ENCODE measurements around the gene GPR137. TPM values are rescaled to one million over a fixed set of nuclear protein-coding genes. Genes with fewer than 3 reads are reported as not detected.

GPR137 gene
- total RNA-seq, 4 donors from 2014 or later, result 14.9 to 46.9 (median 33.8) TPM

DNA sequence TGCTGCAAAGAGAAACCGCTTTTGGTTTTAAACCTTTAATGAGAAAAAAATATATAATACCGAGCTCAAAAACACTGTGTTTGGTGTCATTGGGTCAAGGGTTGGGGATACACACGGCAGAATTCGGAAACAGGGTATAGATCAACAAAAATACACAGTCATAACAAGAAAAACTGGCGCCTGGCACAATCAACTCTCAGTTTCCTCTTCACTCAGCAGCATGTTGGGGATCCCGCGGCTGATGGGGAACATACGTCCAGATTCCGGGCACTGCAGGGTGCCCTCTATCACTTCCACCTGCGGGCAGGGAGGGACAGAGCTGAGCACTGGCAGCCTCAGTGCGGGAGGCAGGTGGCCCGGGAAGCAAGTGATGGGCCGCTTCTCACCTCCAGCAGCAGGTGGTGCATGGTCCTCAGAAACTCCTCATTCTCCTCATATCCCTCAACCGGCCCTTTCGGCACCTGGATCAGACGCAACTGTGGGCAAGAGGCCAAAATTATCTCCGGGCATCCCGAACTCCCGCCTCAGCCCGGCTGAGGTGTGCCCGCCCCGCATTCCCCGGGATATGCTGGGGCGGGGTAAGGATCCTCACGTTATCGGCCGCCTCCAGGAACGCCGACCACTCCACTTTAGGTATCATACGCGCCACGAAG is 31.1 kb downstream of the GPR137 start:
- no peaks in the 10 kb centered on the region for H3K27me3 ChIP-seq
- 12 to 15% methylated on average over 14 to 21 of the region's 32 CpGs for WGBS, 2 donors
- intact Hi-C loops (cut with DNase I), result no loop called here

DNA sequence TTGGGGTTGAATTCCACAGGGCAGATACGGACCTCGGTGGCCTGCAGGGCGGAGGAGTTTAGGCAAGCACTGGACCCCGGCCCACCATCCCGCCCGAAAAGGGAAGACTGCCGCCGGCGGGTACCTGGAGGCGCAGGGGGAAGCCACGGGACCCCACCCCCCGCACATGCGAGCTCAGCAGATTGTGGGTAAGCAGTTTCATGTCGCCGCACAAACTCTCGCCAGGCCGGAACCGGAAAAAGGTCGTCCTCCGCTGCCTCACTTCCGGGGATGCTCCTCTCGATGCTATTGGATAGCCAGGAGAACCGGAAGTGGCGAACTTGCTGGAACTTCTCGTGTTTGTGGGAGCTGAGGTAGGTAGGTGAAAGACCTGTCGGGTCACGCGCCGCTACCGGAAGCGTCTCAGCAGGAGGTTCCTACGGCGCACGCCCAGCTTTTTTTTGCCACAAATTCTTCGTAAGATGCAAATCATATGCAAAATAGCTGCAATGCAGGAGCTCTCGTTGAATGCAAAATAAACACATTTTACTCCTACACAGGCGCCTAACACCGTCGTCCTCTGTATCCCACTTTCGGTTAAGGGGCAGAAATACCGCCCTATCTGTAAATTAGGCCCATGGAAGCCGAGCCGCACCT is 31.8 kb downstream of the GPR137 start, which contains the start of gene TRMT112:
TSS of gene TRMT112 (minus strand) at position 235 of the 636 bp plus-strand sequence. CDS start at position 202, 33 bp downstream.
- 0% methylated on average over 20 to 31 of the region's 43 CpGs for WGBS, 2 donors
- peaks cover 11 to 23% of the 10 kb centered on the region in 2 donors for H3K36me3 ChIP-seq
- intact Hi-C loops (cut with DNase I), result no loop called here
- no peaks in the 10 kb centered on the region for H3K27me3 ChIP-seq
- TF ChIP-seq POLR2A (IDR thresholded peaks at IDR 0.05), result peak in 1 of 2 donors; percentile 85
- TF ChIP-seq, protein P1, sequence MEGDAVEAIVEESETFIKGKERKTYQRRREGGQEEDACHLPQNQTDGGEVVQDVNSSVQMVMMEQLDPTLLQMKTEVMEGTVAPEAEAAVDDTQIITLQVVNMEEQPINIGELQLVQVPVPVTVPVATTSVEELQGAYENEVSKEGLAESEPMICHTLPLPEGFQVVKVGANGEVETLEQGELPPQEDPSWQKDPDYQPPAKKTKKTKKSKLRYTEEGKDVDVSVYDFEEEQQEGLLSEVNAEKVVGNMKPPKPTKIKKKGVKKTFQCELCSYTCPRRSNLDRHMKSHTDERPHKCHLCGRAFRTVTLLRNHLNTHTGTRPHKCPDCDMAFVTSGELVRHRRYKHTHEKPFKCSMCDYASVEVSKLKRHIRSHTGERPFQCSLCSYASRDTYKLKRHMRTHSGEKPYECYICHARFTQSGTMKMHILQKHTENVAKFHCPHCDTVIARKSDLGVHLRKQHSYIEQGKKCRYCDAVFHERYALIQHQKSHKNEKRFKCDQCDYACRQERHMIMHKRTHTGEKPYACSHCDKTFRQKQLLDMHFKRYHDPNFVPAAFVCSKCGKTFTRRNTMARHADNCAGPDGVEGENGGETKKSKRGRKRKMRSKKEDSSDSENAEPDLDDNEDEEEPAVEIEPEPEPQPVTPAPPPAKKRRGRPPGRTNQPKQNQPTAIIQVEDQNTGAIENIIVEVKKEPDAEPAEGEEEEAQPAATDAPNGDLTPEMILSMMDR (IDR thresholded peaks at IDR 0.05), result no peak
- peaks cover 15 to 41% of the 10 kb centered on the region in 2 donors for H3K4me1 ChIP-seq
- peak within 1 kb of the TSS; percentile 97 to 100 (median 99) for H3K27ac ChIP-seq
- H3K9me3 ChIP-seq, result no peaks in the 10 kb centered on the region
- peak within 1 kb of the TSS; percentile 81 to 95 (median 90) for H3K4me3 ChIP-seq (replicated peaks in 1 of 3)
- DNase-seq, result peak; percentile 99

More for the DNA sequence above, 31.1 kb downstream of the GPR137 start:
- TF ChIP-seq, protein P1 (IDR thresholded peaks at IDR 0.05), result peak in 2 of 6 experiments; percentile 16 to 30
- TF ChIP-seq POLR2A (IDR thresholded peaks at IDR 0.05), result no peak
- Histone ChIP-seq H3K4me3 (replicated peaks in 1 of 3) (peak overlapping the region; percentile 81 to 95 (median 90)), H3K36me3 (peaks cover 11 to 23% of the 10 kb centered on the region in 2 donors), H3K4me1 (peaks cover 15 to 35% of the 10 kb centered on the region in 2 donors), H3K27ac (peak overlapping the region; percentile 97 to 100 (median 99)), H3K9me3 (no peaks in the 10 kb centered on the region)
- DNase-seq, result peak; percentile 47

DNA sequence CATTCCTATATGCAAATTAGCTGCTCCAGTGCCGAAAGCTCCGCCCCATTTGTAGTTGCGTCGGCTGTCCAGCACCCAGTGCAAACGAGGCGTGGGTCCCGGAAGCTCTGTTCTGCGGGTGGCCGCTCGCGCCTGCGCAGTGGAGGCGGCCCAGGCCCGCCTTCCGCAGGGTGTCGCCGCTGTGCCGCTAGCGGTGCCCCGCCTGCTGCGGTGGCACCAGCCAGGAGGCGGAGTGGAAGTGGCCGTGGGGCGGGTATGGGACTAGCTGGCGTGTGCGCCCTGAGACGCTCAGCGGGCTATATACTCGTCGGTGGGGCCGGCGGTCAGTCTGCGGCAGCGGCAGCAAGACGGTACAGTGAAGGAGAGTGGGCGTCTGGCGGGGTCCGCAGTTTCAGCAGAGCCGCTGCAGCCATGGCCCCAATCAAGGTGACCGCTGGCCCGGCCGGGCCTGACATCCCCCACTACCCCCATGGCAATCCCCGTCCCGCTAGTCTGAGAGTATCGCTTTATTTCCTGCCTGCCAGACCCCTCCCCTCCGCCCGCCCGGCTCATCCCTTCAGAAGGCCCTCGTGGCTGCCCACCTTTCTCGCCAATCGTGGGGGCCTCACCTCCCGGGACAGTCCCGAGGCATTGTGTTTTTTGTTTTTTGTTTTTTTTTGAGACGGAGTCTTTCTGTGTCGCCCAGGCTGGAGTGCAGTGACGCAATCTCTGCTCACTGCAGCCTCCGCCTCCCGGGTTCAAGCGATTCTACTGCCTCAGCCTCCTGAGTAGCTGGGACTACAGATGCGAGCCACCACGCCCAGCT is 32.5 kb downstream of the GPR137 start, which contains the start of gene PRDX5:
TSS of gene PRDX5 (plus strand) at position 161 of the 805 bp plus-strand sequence. CDS start at position 256, 95 bp downstream.
- Histone ChIP-seq H3K4me3 (replicated peaks in 1 of 3) (peak within 1 kb of the TSS; percentile 81 to 95 (median 90)), H3K4me1 (peaks cover 15 to 47% of the 10 kb centered on the region in 2 donors), H3K9me3 (no peaks in the 10 kb centered on the region), H3K27ac (peak within 1 kb of the TSS; percentile 97 to 100 (median 99)), H3K27me3 (no peaks in the 10 kb centered on the region), H3K36me3 (peaks cover 11 to 23% of the 10 kb centered on the region in 2 donors)
- intact Hi-C loops (cut with DNase I), result no loop called here
- peak; percentile 97 for DNase-seq
- WGBS, 2 donors, result 0 to 1% methylated on average over 28 to 29 of the region's 61 CpGs
- TF ChIP-seq POLR2A (IDR thresholded peaks at IDR 0.05), result peak; percentile 80 to 97
- TF ChIP-seq, protein P1 (IDR thresholded peaks at IDR 0.05), result peak in 4 of 6 experiments; percentile 18 to 58 (median 41)

DNA sequence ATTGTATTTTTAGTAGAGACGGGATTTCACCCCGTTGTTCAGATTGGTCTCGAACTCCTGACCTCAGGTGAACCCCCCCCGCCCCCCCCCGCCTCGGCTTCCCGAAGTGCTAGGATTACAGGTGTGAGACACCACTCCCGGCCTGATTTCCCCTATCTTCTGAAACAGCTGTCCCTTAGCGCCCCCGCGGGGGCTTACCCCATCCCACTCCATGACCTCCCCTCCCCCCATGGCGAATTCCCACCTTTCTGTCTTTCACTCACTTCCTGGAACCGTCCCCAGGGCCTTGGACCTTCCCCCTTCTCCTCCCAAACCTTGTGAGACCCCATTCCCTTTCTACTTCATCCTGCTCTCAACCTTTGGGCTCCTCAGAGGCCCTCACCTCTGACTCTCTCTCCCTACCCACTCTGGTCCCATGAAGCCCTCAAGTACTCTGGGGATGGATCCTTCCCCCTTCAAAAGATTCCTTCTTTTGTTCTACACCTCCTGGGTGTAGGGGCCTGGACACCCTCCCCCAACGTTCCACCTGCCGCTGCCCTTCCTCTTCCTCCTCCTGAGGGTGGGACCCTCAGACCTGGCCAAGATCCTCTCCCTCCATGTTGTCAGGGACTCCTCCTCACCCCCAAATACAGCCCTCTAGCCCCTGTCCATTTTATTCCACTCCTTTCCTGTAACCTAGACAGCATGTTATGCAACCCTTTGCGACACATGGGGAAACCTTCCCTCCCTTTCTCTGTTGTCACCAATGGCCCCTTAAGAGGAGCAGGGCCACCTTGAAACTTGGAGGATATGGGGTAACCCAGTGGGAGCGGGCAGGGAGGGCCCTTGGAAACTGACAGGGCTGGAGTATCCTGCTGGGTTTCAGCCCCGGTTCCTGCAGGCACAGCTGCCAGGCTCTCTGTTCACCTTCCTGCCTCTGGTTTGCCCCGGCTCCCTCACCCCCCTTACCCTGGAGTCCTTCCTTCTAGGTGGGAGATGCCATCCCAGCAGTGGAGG is 33.4 kb downstream of the GPR137 start:
- intact Hi-C loops (cut with DNase I), result no loop called here
- DNase-seq, result peak in 1 of 2 donors; percentile 36
- Histone ChIP-seq H3K27me3 (no peaks in the 10 kb centered on the region), H3K27ac (peak overlapping the region; percentile 97 to 100 (median 99)), H3K4me1 (peaks cover 15 to 47% of the 10 kb centered on the region in 2 donors), H3K4me3 (replicated peaks in 1 of 3) (peak overlapping the region in 2 of 3 donors; percentile 68 to 95), H3K9me3 (no peaks in the 10 kb centered on the region), H3K36me3 (peaks cover 11 to 22% of the 10 kb centered on the region in 2 donors)
- TF ChIP-seq, protein P1 (IDR thresholded peaks at IDR 0.05), result no peak
- TF ChIP-seq POLR2A (IDR thresholded peaks at IDR 0.05), result no peak
- WGBS, 2 donors, result 25 to 29% methylated on average over 16 to 19 of the region's 19 CpGs

Measured in thyroid gland (tissue), 4 donors.